Kidney epithelial cell (primary cell): Measurements from ENCODE around the gene QPRT. TPM values are rescaled to one million over a fixed set of nuclear protein-coding genes. Genes with fewer than 3 reads are reported as not detected.
"Not testable (repeated sequence)": the region's sequence is repeated elsewhere in the genome, so short reads cannot be mapped to it uniquely, and the experiment has no call there.

Experiments
- DNase-seq: peaks from one replicate; pipeline ENCODE4 v3.0.0-alpha.2; 2010; ENCODE audit warnings: low read depth
- H3K27me3 ChIP-seq: 2 replicates; pipeline ENCODE4 v1.6.0; 2011; ENCODE audit warnings: low read length; ENCODE audit not compliant: control insufficient read depth, insufficient read depth
- H3K36me3 ChIP-seq: 2 replicates; pipeline ENCODE4 v1.5.1; 2011; ENCODE audit warnings: low read length; ENCODE audit not compliant: control insufficient read depth, insufficient read depth
- H3K4me3 ChIP-seq: 2 replicates; pipeline ENCODE4 v1.5.1; 2011; ENCODE audit warnings: low read depth, mild to moderate bottlenecking, control low read depth, low read length
- CTCF ChIP-seq: IDR thresholded peaks from 2 replicates; pipeline ENCODE4 v1.5.1; 2011; ENCODE audit warnings: mild to moderate bottlenecking, moderate library complexity, low read length, control low read depth, inconsistent platforms; ENCODE audit not compliant: insufficient read depth, poor library complexity, severe bottlenecking
- total RNA-seq: library from RNA; depleted of rRNA; stranded (reverse); fragments of >200 nt; gene quantifications from 2 replicates; pipeline ENCODE4 v1.2.3, GENCODE V29; 2015

Gene QPRT
- total RNA-seq, 1 donor from 2014 or later: 47.9 TPM

- no peak for TF ChIP-seq CTCF
- DNase-seq: no peak
- no peak overlapping the region for H3K4me3 ChIP-seq
- no peaks in the 10 kb centered on the region for H3K27me3 ChIP-seq
- H3K36me3 ChIP-seq: no peaks in the 10 kb centered on the region
These were observed 65.6 kb downstream of the QPRT start for GRCh38 chr16:29744541-29745101.

GRCh38 chr16:29745121-29745852 is 66.3 kb downstream of the QPRT start:
- no peak for DNase-seq
- H3K36me3 ChIP-seq: no peaks in the 10 kb centered on the region
- no peaks in the 10 kb centered on the region for H3K27me3 ChIP-seq
- H3K4me3 ChIP-seq: no peak overlapping the region
- TF ChIP-seq CTCF: no peak

DNA sequence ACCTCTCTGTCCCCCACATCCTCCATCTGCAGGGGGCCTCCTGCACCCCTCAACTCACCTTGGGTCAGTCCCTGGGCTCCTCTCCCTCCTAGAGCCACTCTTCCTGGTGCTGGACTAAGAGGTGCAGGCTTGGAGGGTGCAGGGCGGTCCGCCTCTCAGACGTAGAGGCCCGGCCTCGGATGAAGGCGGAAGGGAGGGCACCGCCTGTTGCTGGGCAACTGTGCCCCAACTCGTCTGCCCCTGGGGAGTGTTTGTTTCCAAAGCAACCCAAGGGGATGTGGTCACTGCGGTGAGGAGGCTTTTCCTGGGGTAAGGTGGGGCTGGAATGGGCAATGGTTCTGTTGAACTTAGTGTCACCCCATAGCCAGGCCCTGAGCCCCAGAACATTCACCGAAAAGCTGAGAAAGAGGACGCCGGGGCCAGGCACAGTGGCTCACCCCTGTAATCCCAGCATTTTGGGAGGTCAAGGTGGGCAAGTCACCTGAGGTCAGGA is 66.9 kb downstream of the QPRT start, which contains the start of gene C16orf54:
Gene C16orf54 (minus strand): TSS at position 138 of the 493 bp plus-strand sequence. CDS start 1,039 bp downstream, outside the sequence.
- DNase-seq: no peak
- H3K27me3 ChIP-seq: no peaks in the 10 kb centered on the region
- H3K36me3 ChIP-seq: no peaks in the 10 kb centered on the region
- no peak within 1 kb of the TSS for H3K4me3 ChIP-seq
- no peak for TF ChIP-seq CTCF

DNA sequence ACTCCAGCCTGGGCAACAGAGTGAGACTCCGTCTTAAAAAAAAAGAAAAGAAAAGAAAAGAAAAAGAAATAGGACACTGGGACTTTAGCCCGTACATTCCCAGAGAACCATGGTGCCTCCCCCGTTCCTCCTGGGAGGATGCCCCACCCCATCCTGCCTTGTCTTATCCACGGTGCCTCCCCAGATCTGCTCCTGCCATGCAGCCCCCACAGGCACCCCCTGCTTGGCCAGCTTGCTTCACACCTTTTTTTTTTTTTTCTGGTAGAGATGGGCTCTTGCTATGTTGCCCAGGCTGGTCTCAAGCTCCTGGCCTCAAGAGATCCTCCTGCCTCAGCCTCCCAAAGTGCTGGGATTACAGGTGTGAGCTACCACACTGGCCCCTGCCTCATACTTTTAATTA is 67.5 kb downstream of the QPRT start:
- not testable (repeated sequence) for H3K27me3 ChIP-seq, H3K36me3 ChIP-seq, H3K4me3 ChIP-seq, DNase-seq

Other genes with a start within 250 kb of the QPRT start
- gene BOLA2, start 224.8 kb upstream of the QPRT start, total RNA-seq: 18.8 and 25.0 TPM in 2 replicates
- 54.2 and 57.4 TPM in 2 replicates for gene SLX1B, start 224.6 kb upstream of the QPRT start, total RNA-seq
- 1.7 and 2.5 TPM in 2 replicates for gene SULT1A4, start 219.3 kb upstream of the QPRT start, total RNA-seq
- gene NPIPB12, start 172.8 kb upstream of the QPRT start, total RNA-seq: 2.2 and 27.8 TPM in 2 replicates
- gene SPN, start 15.9 kb upstream of the QPRT start, total RNA-seq: 0.27 and 1.0 TPM in 2 replicates
- gene C16orf54, start 66.8 kb downstream of the QPRT start, total RNA-seq: not detected in 2 replicates
- gene ZG16, start 99.1 kb downstream of the QPRT start, total RNA-seq: not detected in 2 replicates
- gene KIF22, start 111.6 kb downstream of the QPRT start, total RNA-seq: 24.2 and 27.5 TPM in 2 replicates
- gene MAZ, start 127.3 kb downstream of the QPRT start, total RNA-seq: 164 and 200 TPM in 2 replicates
- gene PRRT2, start 133.0 kb downstream of the QPRT start, total RNA-seq: 0.27 and 0.29 TPM in 2 replicates
- 40.1 and 53.9 TPM in 2 replicates for gene PAGR1, start 137.0 kb downstream of the QPRT start, total RNA-seq
- 194 and 209 TPM in 2 replicates for gene MVP, start 141.3 kb downstream of the QPRT start, total RNA-seq
- 83.9 and 85.2 TPM in 2 replicates for gene CDIPT, start 184.0 kb downstream of the QPRT start, total RNA-seq
- gene SEZ6L2, start 220.4 kb downstream of the QPRT start, total RNA-seq: 26.2 and 30.4 TPM in 2 replicates
- 10.2 and 12.5 TPM in 2 replicates for gene ASPHD1, start 221.3 kb downstream of the QPRT start, total RNA-seq
- 24.7 and 38.2 TPM in 2 replicates for gene KCTD13, start 247.0 kb downstream of the QPRT start, total RNA-seq